ENCODE data around the gene STAT3.

The STAT3 gene

DNA sequence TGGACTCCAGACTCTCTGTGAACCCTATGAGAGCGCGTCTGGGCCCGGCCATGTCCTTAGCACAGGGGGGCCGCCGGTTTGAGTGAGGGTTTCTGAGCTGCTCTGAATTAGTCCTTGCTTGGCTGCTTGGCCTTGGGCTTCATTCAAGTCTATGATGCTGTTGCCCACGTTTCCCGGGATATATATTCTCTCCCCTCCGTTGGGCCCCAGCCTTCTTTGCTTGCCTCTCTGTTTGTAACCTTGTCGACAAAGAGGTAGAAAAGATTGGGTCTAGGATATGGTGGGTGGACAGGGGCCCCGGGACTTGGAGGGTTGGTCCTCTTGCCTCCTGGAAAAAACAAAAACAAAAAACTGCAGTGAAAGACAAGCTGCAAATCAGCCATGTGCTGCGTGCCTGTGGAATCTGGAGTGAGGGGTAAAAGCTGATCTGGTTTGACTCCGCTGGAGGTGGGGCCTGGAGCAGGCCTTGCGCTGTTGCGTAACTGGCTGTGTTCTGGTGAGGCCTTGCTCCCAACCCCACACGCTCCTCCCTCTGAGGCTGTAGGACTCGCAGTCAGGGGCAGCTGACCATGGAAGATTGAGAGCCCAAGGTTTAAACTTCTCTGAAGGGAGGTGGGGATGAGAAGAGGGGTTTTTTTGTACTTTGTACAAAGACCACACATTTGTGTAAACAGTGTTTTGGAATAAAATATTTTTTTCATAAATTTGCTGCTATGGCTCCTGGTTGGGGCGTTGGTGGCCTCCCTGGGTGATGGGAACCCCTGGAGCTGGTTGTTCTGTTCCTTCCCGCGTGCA, 76.8 kb downstream of the STAT3 start:
- peak; percentile 75; the same call in 1 of the 2 replicates for TF ChIP-seq CEBPB (IDR thresholded peaks at IDR 0.05)
- no peak for TF ChIP-seq CREB1 (IDR thresholded peaks at IDR 0.05; ENCODE audit: low read depth)
- TF ChIP-seq TCF12 (IDR thresholded peaks at IDR 0.05; ENCODE audit: low read depth) = no peak

DNA sequence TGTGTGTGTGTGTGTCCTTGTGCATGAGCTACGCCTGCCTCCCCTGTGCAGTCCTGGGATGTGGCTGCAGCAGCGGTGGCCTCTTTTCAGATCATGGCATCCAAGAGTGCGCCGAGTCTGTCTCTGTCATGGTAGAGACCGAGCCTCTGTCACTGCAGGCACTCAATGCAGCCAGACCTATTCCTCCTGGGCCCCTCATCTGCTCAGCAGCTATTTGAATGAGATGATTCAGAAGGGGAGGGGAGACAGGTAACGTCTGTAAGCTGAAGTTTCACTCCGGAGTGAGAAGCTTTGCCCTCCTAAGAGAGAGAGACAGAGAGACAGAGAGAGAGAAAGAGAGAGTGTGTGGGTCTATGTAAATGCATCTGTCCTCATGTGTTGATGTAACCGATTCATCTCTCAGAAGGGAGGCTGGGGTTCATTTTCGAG, 77.4 kb downstream of the STAT3 start:
- TF ChIP-seq NFIC (IDR thresholded peaks at IDR 0.05) (no peak), CREB1 (IDR thresholded peaks at IDR 0.05; ENCODE audit: low read depth) (no peak), EP300 (IDR thresholded peaks at IDR 0.05; ENCODE audit: borderline replicate concordance) (no peak), YY1 (IDR thresholded peaks at IDR 0.05; ENCODE audit: low read depth) (no peak), TEAD4 (IDR thresholded peaks at IDR 0.05) (no peak), RAD21 (IDR thresholded peaks at IDR 0.05; ENCODE audit: low read depth) (no peak), ZBTB7A (IDR thresholded peaks at IDR 0.05; ENCODE audit: low read depth) (no peak), FOXM1 (IDR thresholded peaks at IDR 0.05; ENCODE audit: borderline replicate concordance, low read depth) (no peak)
- TF ChIP-seq, protein P1, sequence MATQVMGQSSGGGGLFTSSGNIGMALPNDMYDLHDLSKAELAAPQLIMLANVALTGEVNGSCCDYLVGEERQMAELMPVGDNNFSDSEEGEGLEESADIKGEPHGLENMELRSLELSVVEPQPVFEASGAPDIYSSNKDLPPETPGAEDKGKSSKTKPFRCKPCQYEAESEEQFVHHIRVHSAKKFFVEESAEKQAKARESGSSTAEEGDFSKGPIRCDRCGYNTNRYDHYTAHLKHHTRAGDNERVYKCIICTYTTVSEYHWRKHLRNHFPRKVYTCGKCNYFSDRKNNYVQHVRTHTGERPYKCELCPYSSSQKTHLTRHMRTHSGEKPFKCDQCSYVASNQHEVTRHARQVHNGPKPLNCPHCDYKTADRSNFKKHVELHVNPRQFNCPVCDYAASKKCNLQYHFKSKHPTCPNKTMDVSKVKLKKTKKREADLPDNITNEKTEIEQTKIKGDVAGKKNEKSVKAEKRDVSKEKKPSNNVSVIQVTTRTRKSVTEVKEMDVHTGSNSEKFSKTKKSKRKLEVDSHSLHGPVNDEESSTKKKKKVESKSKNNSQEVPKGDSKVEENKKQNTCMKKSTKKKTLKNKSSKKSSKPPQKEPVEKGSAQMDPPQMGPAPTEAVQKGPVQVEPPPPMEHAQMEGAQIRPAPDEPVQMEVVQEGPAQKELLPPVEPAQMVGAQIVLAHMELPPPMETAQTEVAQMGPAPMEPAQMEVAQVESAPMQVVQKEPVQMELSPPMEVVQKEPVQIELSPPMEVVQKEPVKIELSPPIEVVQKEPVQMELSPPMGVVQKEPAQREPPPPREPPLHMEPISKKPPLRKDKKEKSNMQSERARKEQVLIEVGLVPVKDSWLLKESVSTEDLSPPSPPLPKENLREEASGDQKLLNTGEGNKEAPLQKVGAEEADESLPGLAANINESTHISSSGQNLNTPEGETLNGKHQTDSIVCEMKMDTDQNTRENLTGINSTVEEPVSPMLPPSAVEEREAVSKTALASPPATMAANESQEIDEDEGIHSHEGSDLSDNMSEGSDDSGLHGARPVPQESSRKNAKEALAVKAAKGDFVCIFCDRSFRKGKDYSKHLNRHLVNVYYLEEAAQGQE (IDR thresholded peaks at IDR 0.05; ENCODE audit: low read depth) = no peak
- TF ChIP-seq, protein P2, sequence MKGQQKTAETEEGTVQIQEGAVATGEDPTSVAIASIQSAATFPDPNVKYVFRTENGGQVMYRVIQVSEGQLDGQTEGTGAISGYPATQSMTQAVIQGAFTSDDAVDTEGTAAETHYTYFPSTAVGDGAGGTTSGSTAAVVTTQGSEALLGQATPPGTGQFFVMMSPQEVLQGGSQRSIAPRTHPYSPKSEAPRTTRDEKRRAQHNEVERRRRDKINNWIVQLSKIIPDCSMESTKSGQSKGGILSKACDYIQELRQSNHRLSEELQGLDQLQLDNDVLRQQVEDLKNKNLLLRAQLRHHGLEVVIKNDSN (IDR thresholded peaks at IDR 0.05) = no peak

DNA sequence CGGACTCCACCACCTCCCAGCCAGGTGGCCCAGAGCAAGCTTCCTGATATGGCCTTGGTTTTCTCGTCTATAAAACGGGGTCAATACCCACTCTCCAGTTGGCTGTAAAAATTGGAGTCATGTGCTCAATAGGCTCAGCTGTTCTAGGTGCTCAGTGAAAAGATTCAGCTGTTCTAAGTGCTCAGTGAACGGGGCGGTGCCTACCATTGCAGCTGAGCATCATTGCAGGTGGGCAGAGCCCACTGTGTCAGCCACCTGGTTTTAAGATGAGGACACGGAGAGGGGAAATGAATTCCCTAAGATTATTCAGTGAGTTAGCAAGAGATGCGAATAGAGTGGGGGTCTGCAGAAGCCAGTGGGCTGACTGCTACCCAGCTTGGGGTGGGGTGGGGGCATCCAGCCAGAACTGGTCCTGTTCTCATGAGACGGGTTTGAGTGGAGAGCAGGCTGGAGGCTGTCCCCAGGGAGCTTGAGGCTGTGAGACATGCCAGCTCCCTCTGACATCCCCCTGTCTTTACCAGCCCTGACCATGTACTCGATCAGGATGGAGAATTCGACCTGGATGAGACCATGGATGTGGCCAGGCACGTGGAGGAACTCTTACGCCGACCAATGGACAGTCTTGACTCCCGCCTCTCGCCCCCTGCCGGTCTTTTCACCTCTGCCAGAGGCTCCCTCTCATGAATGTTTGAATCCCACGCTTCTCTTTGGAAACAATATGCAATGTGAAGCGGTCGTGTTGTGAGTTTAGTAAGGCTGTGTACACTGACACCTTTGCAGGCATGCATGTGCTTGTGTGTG, 78.1 kb downstream of the STAT3 start:
- no peak for TF ChIP-seq YY1 (IDR thresholded peaks at IDR 0.05; ENCODE audit: low read depth)
- TF ChIP-seq, protein P2 (IDR thresholded peaks at IDR 0.05) = no peak
- no peak for TF ChIP-seq FOXM1 (IDR thresholded peaks at IDR 0.05; ENCODE audit: borderline replicate concordance, low read depth)
- no peak for TF ChIP-seq NFIC (IDR thresholded peaks at IDR 0.05)
- TF ChIP-seq, protein P1 (IDR thresholded peaks at IDR 0.05; ENCODE audit: low read depth) = no peak
- TF ChIP-seq TCF12 (IDR thresholded peaks at IDR 0.05; ENCODE audit: low read depth) = no peak
- no peak for TF ChIP-seq TEAD4 (IDR thresholded peaks at IDR 0.05)
- no peak for TF ChIP-seq EGR1 (IDR thresholded peaks at IDR 0.05)
- no peak for TF ChIP-seq ZBTB7A (IDR thresholded peaks at IDR 0.05; ENCODE audit: low read depth)
- no peak for TF ChIP-seq TAF1 (IDR thresholded peaks at IDR 0.05; ENCODE audit: low read depth)
- TF ChIP-seq, protein P3, sequence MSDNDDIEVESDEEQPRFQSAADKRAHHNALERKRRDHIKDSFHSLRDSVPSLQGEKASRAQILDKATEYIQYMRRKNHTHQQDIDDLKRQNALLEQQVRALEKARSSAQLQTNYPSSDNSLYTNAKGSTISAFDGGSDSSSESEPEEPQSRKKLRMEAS (IDR thresholded peaks at IDR 0.05) = no peak
- no peak for TF ChIP-seq CREB1 (IDR thresholded peaks at IDR 0.05; ENCODE audit: low read depth)

DNA sequence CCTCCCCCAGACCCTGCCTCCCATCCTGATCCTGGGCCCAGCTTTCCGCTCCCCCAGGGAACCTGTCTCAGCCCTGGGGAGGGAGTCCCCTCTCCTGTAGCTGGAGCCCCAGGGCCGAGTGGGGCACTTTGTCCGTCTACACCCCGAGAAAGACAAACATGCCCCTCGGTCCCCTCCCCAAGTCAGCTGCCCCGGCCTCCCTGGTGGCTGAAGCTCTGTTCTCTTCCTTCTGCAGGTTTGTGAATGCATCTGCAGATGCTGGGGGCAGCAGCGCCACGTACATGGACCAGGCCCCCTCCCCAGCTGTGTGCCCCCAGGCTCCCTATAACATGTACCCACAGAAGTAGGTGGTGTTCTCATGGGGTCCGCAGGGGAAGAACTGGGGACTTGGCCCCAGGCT, 79.1 kb downstream of the STAT3 start:
- no peak for TF ChIP-seq EGR1 (IDR thresholded peaks at IDR 0.05)
- TF ChIP-seq YY1 (IDR thresholded peaks at IDR 0.05; ENCODE audit: low read depth) = no peak
- no peak for TF ChIP-seq RAD21 (IDR thresholded peaks at IDR 0.05; ENCODE audit: low read depth)
- no peak for TF ChIP-seq TEAD4 (IDR thresholded peaks at IDR 0.05)
- TF ChIP-seq NFIC (IDR thresholded peaks at IDR 0.05) = no peak
- TF ChIP-seq TCF12 (IDR thresholded peaks at IDR 0.05; ENCODE audit: low read depth) = no peak
- TF ChIP-seq CREB1 (IDR thresholded peaks at IDR 0.05; ENCODE audit: low read depth) = no peak
- no peak for TF ChIP-seq FOXM1 (IDR thresholded peaks at IDR 0.05; ENCODE audit: borderline replicate concordance, low read depth)
- TF ChIP-seq EP300 (IDR thresholded peaks at IDR 0.05; ENCODE audit: borderline replicate concordance) = no peak
- TF ChIP-seq ZBTB7A (IDR thresholded peaks at IDR 0.05; ENCODE audit: low read depth) = no peak
- TF ChIP-seq, protein P3 (IDR thresholded peaks at IDR 0.05) = no peak
- TF ChIP-seq, protein P2 (IDR thresholded peaks at IDR 0.05) = no peak
- no peak for TF ChIP-seq CEBPB (IDR thresholded peaks at IDR 0.05)
- TF ChIP-seq, protein P1 (IDR thresholded peaks at IDR 0.05; ENCODE audit: low read depth) = no peak
- TF ChIP-seq TAF1 (IDR thresholded peaks at IDR 0.05; ENCODE audit: low read depth) = no peak

Measured in Ishikawa (cell line).